HEK293T (cell line): ENCODE results near the gene TXNL4A.

ENCODE experiments used
- ARNT ChIP-seq: fragments of 450-650 bp; IDR thresholded peaks from 2 replicates; pipeline ENCODE4 v1.6.1; 2017; ENCODE audit warnings: mild to moderate bottlenecking
- BHLHE40 ChIP-seq: fragments of 450-650 bp; IDR thresholded peaks from 2 replicates; pipeline ENCODE4 v1.6.1; 2016; ENCODE audit warnings: mild to moderate bottlenecking, moderate library complexity, borderline replicate concordance
- CTBP1 ChIP-seq: fragments of 450-650 bp; IDR thresholded peaks from 2 replicates; pipeline ENCODE4 v1.6.1; 2016; ENCODE audit warnings: borderline replicate concordance
- FOXA1 ChIP-seq: fragments of 450-650 bp; IDR thresholded peaks from 2 replicates; pipeline ENCODE4 v1.6.1; 2016; ENCODE audit warnings: mild to moderate bottlenecking
- FOXK2 ChIP-seq: fragments of 450-650 bp; IDR thresholded peaks from 2 replicates; pipeline ENCODE4 v1.6.1; 2016; ENCODE audit warnings: mild to moderate bottlenecking
- FOXM1 ChIP-seq: fragments of 450-650 bp; IDR thresholded peaks from 2 replicates; pipeline ENCODE4 v1.6.1; 2017; ENCODE audit warnings: mild to moderate bottlenecking, borderline replicate concordance
- LEF1 ChIP-seq: fragments of 450-650 bp; IDR thresholded peaks from 2 replicates; pipeline ENCODE4 v1.6.1; 2017; ENCODE audit warnings: mild to moderate bottlenecking, borderline replicate concordance
- NFRKB ChIP-seq: fragments of 450-650 bp; IDR thresholded peaks from 2 replicates; pipeline ENCODE4 v1.6.1; 2016; ENCODE audit warnings: mild to moderate bottlenecking, moderate library complexity
- SP1 ChIP-seq: fragments of 450-650 bp; IDR thresholded peaks from 2 replicates; pipeline ENCODE4 v1.6.1; 2017
- SUZ12 ChIP-seq: fragments of 450-650 bp; IDR thresholded peaks from 2 replicates; pipeline ENCODE4 v1.6.1; 2016; ENCODE audit warnings: mild to moderate bottlenecking
- TARDBP ChIP-seq: fragments of 450-650 bp; IDR thresholded peaks from 2 replicates; pipeline ENCODE4 v1.6.1; 2016
- TF ChIP-seq, protein P1 (sequence below): fragments of 450-650 bp; IDR thresholded peaks from 2 replicates; pipeline ENCODE4 v1.6.1; 2016

DNA sequence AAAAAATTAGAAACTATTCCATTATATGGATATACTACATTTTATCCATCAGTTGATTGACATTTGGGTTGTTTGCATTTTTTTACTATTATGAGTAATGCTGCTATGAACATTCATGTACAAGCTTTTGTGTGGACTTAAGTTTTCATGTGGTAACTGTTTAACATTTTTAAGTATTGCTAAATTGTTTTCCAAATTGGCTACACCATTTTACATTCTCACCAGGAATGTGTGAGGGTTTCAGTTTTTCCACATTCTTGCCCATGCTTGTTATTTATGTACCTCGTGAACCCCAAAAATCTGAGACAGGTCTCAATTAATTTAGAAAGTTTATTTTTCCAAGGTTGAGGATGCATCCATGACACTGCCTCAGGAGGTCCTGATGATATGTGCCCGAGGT, 3.1 kb upstream of the TXNL4A start:
- TF ChIP-seq LEF1 (no peak), ARNT (no peak), BHLHE40 (no peak), FOXM1 (no peak), FOXA1 (no peak), NFRKB (no peak), TARDBP (no peak), FOXK2 (no peak), CTBP1 (no peak), SUZ12 (no peak), SP1 (no peak)
- TF ChIP-seq, protein P1, sequence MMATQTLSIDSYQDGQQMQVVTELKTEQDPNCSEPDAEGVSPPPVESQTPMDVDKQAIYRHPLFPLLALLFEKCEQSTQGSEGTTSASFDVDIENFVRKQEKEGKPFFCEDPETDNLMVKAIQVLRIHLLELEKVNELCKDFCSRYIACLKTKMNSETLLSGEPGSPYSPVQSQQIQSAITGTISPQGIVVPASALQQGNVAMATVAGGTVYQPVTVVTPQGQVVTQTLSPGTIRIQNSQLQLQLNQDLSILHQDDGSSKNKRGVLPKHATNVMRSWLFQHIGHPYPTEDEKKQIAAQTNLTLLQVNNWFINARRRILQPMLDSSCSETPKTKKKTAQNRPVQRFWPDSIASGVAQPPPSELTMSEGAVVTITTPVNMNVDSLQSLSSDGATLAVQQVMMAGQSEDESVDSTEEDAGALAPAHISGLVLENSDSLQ = no peak
